Endothelial cell of umbilical vein (primary cell): Measurements from ENCODE around the gene STARD13.

Experiments used
- CTCF ChIP-seq, 2 donors: IDR thresholded peaks; 1 replicate in 1 of 2; 2 replicates in 1 of 2; pipeline ENCODE4 v1.5.1; 2011; ENCODE audit warnings: low read length in 2 of 2, mild to moderate bottlenecking in 2 of 2, moderate library complexity in 2 of 2, control low read depth in 1 of 2, inconsistent platforms in 1 of 2, low read depth in 1 of 2; ENCODE audit not compliant: insufficient read depth in 1 of 2; ENCODE audit errors: extremely low read depth in 1 of 2
- EZH2 ChIP-seq: IDR thresholded peaks from 2 replicates; pipeline ENCODE4 v1.6.1; 2012; ENCODE audit warnings: borderline replicate concordance, low read depth, mild to moderate bottlenecking, moderate library complexity, low read length, inconsistent platforms; ENCODE audit not compliant: severe bottlenecking
- FOS ChIP-seq: IDR thresholded peaks from 2 replicates; pipeline ENCODE4 v1.6.1; 2011; ENCODE audit warnings: mild to moderate bottlenecking, low read length, moderate library complexity, borderline replicate concordance; ENCODE audit not compliant: insufficient read depth
- GATA2 ChIP-seq: IDR thresholded peaks from 2 replicates; pipeline ENCODE4 v1.7.0; 2011; ENCODE audit warnings: low read depth, mild to moderate bottlenecking, moderate library complexity, mixed read lengths, low read length; ENCODE audit not compliant: insufficient read length, insufficient read depth
- JUN ChIP-seq: IDR thresholded peaks from 2 replicates; pipeline ENCODE4 v1.6.1; 2011; ENCODE audit warnings: borderline replicate concordance, low read depth; ENCODE audit not compliant: insufficient read length, insufficient read depth
- MAX ChIP-seq: IDR thresholded peaks from 2 replicates; pipeline ENCODE4 v1.6.1; 2011; ENCODE audit not compliant: insufficient read depth, insufficient read length
- MYC ChIP-seq: IDR thresholded peaks from one replicate; pipeline ENCODE4 v1.6.1; 2011; ENCODE audit warnings: mild to moderate bottlenecking, low read depth, low read length
- POLR2A ChIP-seq: IDR thresholded peaks from 2 replicates; pipeline ENCODE4 v1.6.1; 2012; ENCODE audit warnings: low read depth, mild to moderate bottlenecking, control low read depth, low read length
- POLR2AphosphoS5 ChIP-seq: IDR thresholded peaks from 2 replicates; pipeline ENCODE4 v1.6.1; 2012; ENCODE audit warnings: low read depth, mild to moderate bottlenecking, control low read depth, low read length, moderate library complexity; ENCODE audit not compliant: insufficient read depth

DNA sequence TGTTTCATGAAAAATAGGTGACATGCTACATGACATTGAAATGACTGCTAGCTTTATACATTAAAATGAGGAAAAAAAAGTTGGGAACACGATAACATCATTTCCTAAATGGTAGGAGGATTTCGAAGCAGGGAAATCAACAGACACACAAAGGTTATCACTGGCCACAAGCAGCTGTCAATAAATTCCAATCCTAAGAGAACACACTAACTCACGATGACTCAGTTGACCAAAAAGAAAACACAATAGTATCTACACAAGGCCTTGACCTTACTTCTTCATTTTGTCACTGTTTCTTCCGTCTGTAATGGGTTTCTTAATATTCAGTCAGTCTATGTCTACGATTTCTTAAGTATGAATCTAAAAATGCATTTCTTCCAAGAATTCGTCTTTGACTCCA is 36.5 kb downstream of the STARD13 start:
- TF ChIP-seq CTCF (IDR thresholded peaks at IDR 0.05; ENCODE audit: extremely low read depth in 1 of 2, insufficient read depth in 1 of 2, low read depth in 1 of 2, low read length in 2 of 2) = no peak
- TF ChIP-seq EZH2 = no peak
- TF ChIP-seq POLR2A = peak; percentile 59
- TF ChIP-seq MAX = no peak
- peak; percentile 84 for TF ChIP-seq POLR2AphosphoS5
- no peak for TF ChIP-seq MYC
- TF ChIP-seq JUN = peak; percentile 89
- peak; percentile 94 for TF ChIP-seq FOS
- peak; percentile 93 for TF ChIP-seq GATA2
